GM19240 (cell line): ENCODE results near the gene RAPGEF4.
A peak's percentile ranks its signal among the peaks of the same experiment; 100 is the strongest.

Experiments
- DNase-seq: peaks from one replicate; pipeline ENCODE4 v3.0.0; 2011; ENCODE audit warnings: low spot score; ENCODE audit not compliant: insufficient read length

Gene RAPGEF4

DNA sequence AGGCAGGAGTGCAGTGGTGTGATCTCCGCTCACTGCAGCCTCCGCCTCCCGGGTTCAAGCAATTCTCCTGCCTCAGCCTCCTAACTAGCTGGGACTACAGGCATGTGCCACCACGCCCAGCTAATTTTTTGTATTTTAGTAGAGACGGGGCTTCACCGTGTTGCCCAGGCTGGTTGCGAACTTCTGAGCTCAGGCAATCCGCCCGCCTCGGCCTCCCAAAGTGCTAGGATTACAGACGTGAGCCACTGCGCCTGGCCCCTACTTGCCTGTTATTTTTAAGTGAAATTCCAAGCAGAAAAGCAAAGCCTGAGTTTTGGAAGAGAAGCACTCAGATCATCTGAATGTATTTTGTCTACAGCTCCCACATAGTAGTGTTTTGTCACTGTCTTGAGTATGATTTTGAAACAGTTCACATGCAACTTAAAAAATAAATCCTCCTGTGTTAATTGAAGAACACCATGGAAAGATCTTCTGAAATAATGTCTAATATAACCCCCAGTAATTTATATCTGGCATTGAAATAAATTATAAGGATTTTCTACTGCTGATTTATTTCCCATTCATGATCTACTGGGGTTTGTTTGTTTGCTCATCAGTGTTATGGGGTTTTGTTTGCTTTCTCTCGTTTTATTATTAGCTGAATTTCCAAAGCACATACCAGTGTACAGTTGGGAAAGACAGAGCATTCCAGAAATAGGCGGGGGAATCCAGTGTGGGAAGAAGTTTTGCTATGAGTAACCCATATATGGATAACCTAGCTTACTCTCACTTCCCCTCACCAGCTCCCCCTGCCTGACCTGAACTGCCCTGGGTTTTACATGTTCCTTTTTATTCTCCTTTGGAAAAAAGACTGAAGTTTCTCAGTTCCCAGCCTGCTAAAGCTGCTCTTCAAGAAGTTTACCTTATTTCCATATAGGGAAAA is 259.9 kb downstream of the RAPGEF4 start:
- no peak for DNase-seq

DNA sequence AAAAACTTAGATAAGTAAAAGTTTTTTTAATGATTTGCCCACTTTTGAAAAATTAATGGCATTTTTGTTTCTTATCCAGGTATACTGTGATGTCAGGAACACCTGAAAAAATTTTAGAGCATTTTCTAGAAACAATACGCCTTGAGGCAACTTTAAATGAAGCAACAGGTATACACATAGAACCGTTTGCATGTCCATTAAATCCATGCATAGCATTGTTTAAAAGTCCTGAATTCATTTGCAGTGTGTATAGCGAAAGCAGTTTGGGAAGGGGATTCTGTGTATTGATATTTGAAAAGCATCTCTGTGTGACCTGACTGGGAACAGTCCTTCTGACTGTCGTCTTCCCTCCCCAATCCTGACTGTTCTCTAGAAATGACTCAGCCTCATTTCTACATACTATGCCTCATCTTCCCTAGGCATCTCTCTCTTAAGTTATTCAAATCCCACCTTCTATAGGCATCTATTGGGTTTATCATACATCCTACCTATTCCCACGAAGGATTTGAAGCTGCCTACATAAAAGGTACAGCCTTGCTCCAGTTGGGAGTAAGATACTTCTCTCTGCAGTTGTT is 260.8 kb downstream of the RAPGEF4 start:
- DNase-seq, result no peak

DNA sequence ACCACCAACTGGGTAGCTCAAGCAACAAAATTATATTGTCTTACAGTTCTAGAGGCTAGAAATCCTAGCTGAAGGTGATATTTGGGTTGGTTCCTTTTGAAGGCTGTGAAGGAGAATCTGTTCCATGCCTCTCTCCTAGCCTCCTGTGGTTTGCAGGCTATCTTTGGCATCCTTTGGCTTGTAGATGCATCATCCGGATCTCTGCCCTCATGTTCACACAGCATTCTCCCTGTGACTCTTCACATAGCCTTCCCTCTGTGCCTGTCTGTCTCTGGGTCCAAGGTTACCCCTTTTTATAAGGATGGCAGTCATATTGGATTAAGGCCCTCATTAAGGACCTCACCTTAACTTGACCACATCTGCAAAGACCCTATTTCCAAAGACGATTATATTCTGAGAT is 261.4 kb downstream of the RAPGEF4 start:
- no peak for DNase-seq

DNA sequence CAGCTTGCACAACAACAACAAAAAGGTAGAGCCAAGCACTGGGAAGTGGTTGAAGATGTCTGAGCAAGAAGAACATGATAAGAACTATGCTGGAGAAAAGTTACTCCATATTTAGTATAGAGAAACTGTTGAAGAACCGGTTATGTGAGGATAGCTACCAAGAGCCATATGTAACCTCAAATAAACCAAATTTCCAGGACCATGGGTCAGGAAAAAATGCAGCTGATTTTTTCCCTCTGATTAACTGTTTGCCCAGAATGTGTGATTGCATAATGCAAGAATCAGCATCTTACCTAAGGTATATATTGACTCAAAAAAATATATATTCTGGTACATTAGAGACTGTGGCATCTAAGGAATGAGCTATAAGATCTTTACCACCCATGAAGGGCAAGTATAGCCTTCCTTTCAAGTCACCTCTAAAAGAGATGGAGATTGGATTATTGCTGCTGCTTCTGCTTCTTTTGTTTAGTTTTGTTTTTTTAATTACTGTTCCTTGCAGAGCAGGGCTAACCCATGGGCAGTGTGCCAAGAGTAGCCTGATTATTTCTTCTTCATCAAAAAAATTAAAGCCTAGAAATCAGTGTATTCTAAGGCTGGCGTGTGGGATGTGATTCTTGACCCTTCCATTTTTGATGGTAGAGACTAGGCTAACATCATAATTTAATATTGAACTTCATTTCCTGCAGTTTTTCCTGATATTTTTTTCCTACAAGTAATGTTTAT is 263.1 kb downstream of the RAPGEF4 start:
- no peak for DNase-seq

DNA sequence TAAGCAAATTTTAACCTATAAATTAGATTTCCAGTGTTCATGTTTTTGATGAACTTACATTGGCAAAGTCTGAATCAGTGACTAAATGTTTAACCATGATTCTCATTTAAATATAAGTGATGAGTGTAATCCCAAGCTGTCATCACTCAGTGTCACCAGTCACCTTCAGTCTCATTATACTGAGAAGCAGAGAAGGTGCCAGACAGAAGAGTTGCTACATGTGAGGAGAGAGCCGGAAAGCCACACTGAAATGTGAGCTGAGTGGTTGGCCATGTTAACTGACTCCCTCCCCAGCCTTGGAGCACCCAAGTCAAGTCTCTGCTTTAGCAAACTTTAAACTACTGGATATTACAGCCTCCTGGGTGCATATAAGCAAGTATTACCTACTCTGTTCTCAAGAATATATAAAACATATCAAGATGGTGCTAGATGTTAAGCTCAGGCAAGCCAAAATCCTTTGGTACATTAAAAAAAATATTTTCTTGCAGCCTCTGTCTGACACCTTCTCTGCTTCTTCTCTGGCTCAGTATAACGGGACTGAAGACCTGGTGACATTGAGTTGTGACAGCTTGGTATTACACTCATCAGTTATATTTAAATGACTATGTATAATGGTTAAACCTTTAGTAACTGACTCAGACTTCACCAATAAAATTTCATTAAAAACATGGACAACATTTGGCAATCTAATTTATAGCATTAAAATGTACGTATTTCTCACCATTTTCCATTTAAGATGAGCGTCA is 264.2 kb downstream of the RAPGEF4 start:
- no peak for DNase-seq

GRCh38 chr2:173001664-173002604 is 266.3 kb downstream of the RAPGEF4 start:
- no peak for DNase-seq

GRCh38 chr2:173002751-173003541 is 267.3 kb downstream of the RAPGEF4 start:
- DNase-seq, result no peak

DNA sequence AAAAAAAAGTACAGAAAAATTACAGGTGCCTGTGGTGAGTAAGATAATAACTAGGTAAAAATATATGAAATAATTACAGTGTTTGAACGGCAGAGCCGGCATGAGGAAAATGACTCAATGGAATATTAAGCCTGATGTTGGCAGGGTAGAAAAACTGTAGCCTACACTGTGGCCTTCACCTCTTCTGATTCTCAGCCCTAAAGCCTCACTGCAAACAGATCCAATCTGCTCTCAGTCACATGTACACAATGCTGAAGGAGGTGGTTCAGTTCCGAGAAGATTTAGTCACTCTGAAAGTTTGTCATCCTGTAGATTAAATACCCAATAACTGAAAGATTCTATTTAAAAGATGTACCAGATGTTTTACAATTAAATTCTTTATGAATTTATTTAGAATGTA is 273.1 kb downstream of the RAPGEF4 start:
- no peak for DNase-seq

GRCh38 chr2:173010233-173010632 is 274.6 kb downstream of the RAPGEF4 start:
- no peak for DNase-seq

DNA sequence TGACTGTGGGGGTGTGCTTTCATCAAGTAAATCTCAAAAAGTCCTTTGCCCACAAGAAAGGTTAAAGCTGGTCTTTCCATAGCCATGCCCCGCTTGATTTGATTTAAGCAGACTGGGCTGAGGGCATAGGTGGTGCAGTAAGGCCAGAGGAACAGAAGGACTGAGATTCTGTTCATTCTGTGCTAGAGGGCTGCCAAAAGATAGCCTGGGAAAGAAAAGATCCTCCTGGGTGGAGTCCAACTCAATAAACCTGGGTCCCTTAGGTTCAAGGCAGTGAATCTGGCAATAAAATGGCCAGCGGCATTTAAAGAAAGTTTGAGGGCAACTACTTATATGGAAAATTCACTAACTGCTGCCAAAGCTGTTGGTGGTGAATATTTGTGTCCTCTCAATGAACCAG is 280.8 kb downstream of the RAPGEF4 start:
- no peak for DNase-seq

- DNase-seq, result no peak
Measured at GRCh38 chr2:173017646-173018420, 282.2 kb downstream of the RAPGEF4 start.

GRCh38 chr2:173019755-173020154 is 284.1 kb downstream of the RAPGEF4 start:
- DNase-seq, result no peak

DNA sequence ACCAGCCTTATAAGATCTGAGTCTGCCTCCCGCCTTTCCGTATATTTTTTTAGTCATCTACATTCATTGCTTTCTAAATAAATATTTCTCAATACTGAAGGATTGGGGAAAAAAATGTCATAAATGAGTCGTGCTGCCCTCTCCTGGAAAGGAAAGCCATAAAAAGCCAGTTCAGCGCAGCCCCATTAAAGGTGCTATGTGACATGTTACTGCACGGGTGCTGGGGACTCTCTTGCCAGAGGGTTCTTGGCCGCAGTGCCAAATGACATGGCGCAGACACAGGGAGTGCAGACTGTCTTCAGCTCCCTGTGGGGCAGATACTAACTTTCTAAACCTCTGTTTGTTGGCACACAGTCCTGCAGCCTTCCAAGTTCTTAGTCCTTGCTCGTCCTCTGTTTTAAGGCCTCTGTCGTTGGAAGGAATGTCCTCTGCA is 286.3 kb downstream of the RAPGEF4 start:
- no peak for DNase-seq

GRCh38 chr2:173023718-173024117 is 288.1 kb downstream of the RAPGEF4 start:
- DNase-seq, result no peak

DNA sequence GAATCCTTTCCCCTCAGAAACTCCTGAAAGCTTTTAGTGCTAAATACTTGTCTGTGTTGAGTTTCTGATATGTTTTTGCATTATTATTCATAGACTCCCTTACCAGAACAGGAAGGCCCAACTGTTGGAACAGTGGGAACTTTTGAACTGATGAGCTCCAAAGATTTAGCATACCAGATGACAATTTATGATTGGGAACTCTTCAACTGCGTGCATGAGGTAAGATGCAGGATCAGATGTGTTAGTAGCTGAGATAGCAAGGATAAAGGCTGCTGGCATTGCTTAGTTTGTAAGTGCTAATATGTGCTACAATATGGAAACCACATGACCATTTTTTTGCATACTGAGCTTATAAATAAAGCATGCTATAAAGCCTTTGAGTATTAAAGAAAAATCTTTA is 290.8 kb downstream of the RAPGEF4 start:
- no peak for DNase-seq

GRCh38 chr2:173027181-173028128 is 291.8 kb downstream of the RAPGEF4 start:
- DNase-seq, result peak; percentile 46

DNA sequence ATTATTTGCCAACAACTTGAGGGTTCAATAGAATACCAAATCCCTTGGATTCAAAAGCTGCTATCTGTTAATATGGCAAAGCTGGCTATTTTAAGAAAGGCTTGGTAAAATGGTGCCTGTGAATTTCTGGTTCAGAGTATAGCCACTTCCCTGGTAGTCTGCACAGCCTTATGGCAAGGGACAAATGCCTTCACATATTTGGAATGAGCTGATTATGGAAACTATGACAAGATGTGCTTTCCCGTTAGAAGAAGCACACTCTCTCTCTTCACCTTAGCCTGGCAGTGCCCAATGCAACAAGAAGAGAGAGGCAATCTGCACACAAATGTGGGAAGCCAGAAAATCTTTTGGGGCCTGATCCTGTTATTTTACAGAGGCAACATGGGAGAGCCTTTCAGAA is 292.5 kb downstream of the RAPGEF4 start:
- no peak for DNase-seq

- DNase-seq, result no peak
Measured at GRCh38 chr2:173028671-173029070, 293.0 kb downstream of the RAPGEF4 start.
